Measurements from ENCODE around the gene ZKSCAN4. TPM values are rescaled to one million over a fixed set of nuclear protein-coding genes. Genes with fewer than 3 reads are reported as not detected.

The ZKSCAN4 gene
- total and polyA plus RNA-seq, 2 donors (not counting 1 experiment from before 2014, with no cell fraction given) = 3.0 to 12.1 TPM

DNA sequence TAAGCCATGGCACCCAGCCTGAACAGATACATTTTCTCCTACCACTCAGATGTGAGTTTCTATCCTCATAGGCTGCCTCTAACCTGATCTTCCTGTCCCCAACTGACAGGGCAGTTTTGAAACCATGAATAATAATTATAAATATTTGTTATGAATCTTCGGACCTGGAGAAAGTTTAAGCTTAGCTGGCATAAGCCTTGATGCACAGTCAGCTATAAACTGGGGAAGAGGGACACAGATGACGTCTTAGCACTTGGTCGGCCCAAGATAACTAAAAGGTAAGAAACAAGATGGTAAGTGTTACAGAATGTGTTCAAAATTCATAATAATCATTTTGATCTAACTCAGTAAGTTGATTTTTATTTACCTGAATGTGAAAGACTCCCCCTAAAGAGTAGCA, 8.1 kb downstream of the ZKSCAN4 start:
- TF ChIP-seq CTCF (IDR thresholded peaks at IDR 0.05) (no peak), EZH2 (IDR thresholded peaks at IDR 0.05; ENCODE audit: borderline replicate concordance, insufficient read depth, low read depth, low read length, poor library complexity, severe bottlenecking) (no peak)
- no peak for DNase-seq
- Histone ChIP-seq H3K4me2 (replicated peaks; ENCODE audit: low read depth, low read length, poor library complexity, severe bottlenecking) (no peak overlapping the region), H3K27ac (ENCODE audit: low read length in 2 of 2) (no peak overlapping the region), H3K9me3 (ENCODE audit: control extremely low read depth in 1 of 3, control insufficient read depth in 2 of 3, insufficient read depth in 1 of 3, low read length in 2 of 3) (no peaks in the 10 kb centered on the region), H3K4me1 (ENCODE audit: control insufficient read depth in 2 of 2, insufficient read depth in 2 of 2, low read length in 2 of 2) (no peaks in the 10 kb centered on the region), H4K20me1 (ENCODE audit: control insufficient read depth, insufficient read depth, low read length, poor library complexity, severe bottlenecking) (no peaks in the 10 kb centered on the region), H2AFZ (ENCODE audit: insufficient read depth, low read depth, low read length, poor library complexity, severe bottlenecking) (no peak overlapping the region), H3K79me2 (ENCODE audit: control insufficient read depth, insufficient read depth, low read length) (no peaks in the 10 kb centered on the region), H3K4me3 (ENCODE audit: control extremely low read depth in 1 of 5, extremely low read depth in 1 of 5, insufficient read depth in 1 of 5, low read depth in 2 of 5, low read length in 4 of 5) (no peak overlapping the region), H3K36me3 (replicated peaks in 1 of 2; ENCODE audit: control extremely low read depth in 1 of 2, control insufficient read depth in 1 of 2, extremely low read depth in 1 of 2, insufficient read depth in 2 of 2, low read length in 1 of 2) (peaks cover 1 to 31% of the 10 kb centered on the region in 2 experiments), H3K27me3 (replicated peaks in 1 of 4; ENCODE audit: control extremely low read depth in 1 of 4, control insufficient read depth in 3 of 4, insufficient read depth in 4 of 4, low read length in 3 of 4) (no peaks in the 10 kb centered on the region), H3K9ac (ENCODE audit: low read length) (no peak overlapping the region)
- H3K4me1 Mint-ChIP-seq = peaks cover 5% of the 10 kb centered on the region
- H3K4me3 Mint-ChIP-seq = no peak overlapping the region
- ChIA-PET POLR2A (no interaction called here), CTCF (no interaction called here)
- WGBS (ENCODE audit: insufficient coverage) = no CpG with 5 or more reads among the region's 3 CpGs
- H3K27me3 Mint-ChIP-seq = no peaks in the 10 kb centered on the region
- intact Hi-C loops (cut with micrococcal nuclease) = no loop called here
- no peaks in the 10 kb centered on the region for H3K9me3 Mint-ChIP-seq (ENCODE audit: insufficient read depth)
- ATAC-seq (ENCODE audit: low read depth) = no peak
- no peak overlapping the region for H3K27ac Mint-ChIP-seq

GRCh38 chr6:28240471-28240870, 11.6 kb downstream of the ZKSCAN4 start:
- H3K4me1 Mint-ChIP-seq = no peaks in the 10 kb centered on the region
- H3K9me3 ChIP-seq (ENCODE audit: control extremely low read depth in 1 of 3, control insufficient read depth in 2 of 3, insufficient read depth in 1 of 3, low read length in 2 of 3) = no peaks in the 10 kb centered on the region
- intact Hi-C loops (cut with micrococcal nuclease) = no loop called here
- TF ChIP-seq CTCF (IDR thresholded peaks at IDR 0.05) (no peak), EZH2 (IDR thresholded peaks at IDR 0.05; ENCODE audit: borderline replicate concordance, insufficient read depth, low read depth, low read length, poor library complexity, severe bottlenecking) (no peak)
- peaks cover 0 to 13% of the 10 kb centered on the region in 2 experiments for H3K36me3 ChIP-seq (replicated peaks in 1 of 2; ENCODE audit: control extremely low read depth in 1 of 2, control insufficient read depth in 1 of 2, extremely low read depth in 1 of 2, insufficient read depth in 2 of 2, low read length in 1 of 2)
- H3K27ac Mint-ChIP-seq = no peak overlapping the region
- H3K4me3 Mint-ChIP-seq = no peak overlapping the region
- H3K9me3 Mint-ChIP-seq (ENCODE audit: insufficient read depth) = no peaks in the 10 kb centered on the region
- ChIA-PET CTCF (no interaction called here), POLR2A (no interaction called here)
- H3K27ac ChIP-seq (ENCODE audit: low read length in 2 of 2) = no peak overlapping the region
- no peaks in the 10 kb centered on the region for H3K4me1 ChIP-seq (ENCODE audit: control insufficient read depth in 2 of 2, insufficient read depth in 2 of 2, low read length in 2 of 2)
- ATAC-seq (ENCODE audit: low read depth) = no peak
- WGBS (ENCODE audit: insufficient coverage) = no CpG with 5 or more reads among the region's 1 CpG
- H4K20me1 ChIP-seq (ENCODE audit: control insufficient read depth, insufficient read depth, low read length, poor library complexity, severe bottlenecking) = no peaks in the 10 kb centered on the region
- H3K4me3 ChIP-seq (ENCODE audit: control extremely low read depth in 1 of 5, extremely low read depth in 1 of 5, insufficient read depth in 1 of 5, low read depth in 2 of 5, low read length in 4 of 5) = no peak overlapping the region
- H2AFZ ChIP-seq (ENCODE audit: insufficient read depth, low read depth, low read length, poor library complexity, severe bottlenecking) = no peak overlapping the region
- no peak overlapping the region for H3K9ac ChIP-seq (ENCODE audit: low read length)
- H3K27me3 ChIP-seq (replicated peaks in 1 of 4; ENCODE audit: control extremely low read depth in 1 of 4, control insufficient read depth in 3 of 4, insufficient read depth in 4 of 4, low read length in 3 of 4) = no peaks in the 10 kb centered on the region
- no peak overlapping the region for H3K4me2 ChIP-seq (replicated peaks; ENCODE audit: low read depth, low read length, poor library complexity, severe bottlenecking)
- H3K27me3 Mint-ChIP-seq = no peaks in the 10 kb centered on the region
- no peak for DNase-seq
- H3K79me2 ChIP-seq (ENCODE audit: control insufficient read depth, insufficient read depth, low read length) = no peaks in the 10 kb centered on the region
